HepG2 (cell line): ENCODE data around the gene PLXND1. TPM values are rescaled to one million over a fixed set of nuclear protein-coding genes. Genes with fewer than 3 reads are reported as not detected.
A peak's percentile ranks its signal among the peaks of the same experiment; 100 is the strongest.

Experiments
- ATAC-seq: fragments of 200-7000 bp; cut with Tn5 transposase; 3 replicates; pipeline ENCODE4 v1.9.1; 2020; ENCODE audit warnings: mild to moderate bottlenecking, moderate library complexity
- BruUV-seq: library from RNA; stranded (reverse); fragments of 400-500 nt; replicated peaks from 2 replicates; lab custom pipeline; 2021; lab: Mats Ljungman, UMichigan
- CTCF ChIA-PET: fragments of 300-600 bp; formaldehyde crosslinking; extraction: SDS; loops from one replicate; lab custom pipeline; 2021; ENCODE audit warnings: low total read pairs, inconsistent platforms, low intra/inter-chr PET ratio; lab: Yijun Ruan, JAX
- POLR2A ChIA-PET: fragments of 350-600 bp; sonication (Branson Sonifier 250); formaldehyde crosslinking; loops from one replicate; lab custom pipeline; 2020; ENCODE audit warnings: antibody characterized with exemption, inconsistent platforms; lab: Yijun Ruan, JAX
- DNase-seq: peaks from one replicate; pipeline ENCODE4 v3.0.0-alpha.2; 2015; ENCODE audit warnings: low spot score
- FAIRE-seq: peaks from 3 replicates; lab custom pipeline; 2011; peaks lifted over from hg19 to GRCh38; lab: Jason Lieb, UNC
- H2AFZ ChIP-seq: one replicate; pipeline ENCODE4 v1.6.1; 2011; ENCODE audit warnings: low read length, inconsistent platforms
- H3K27ac ChIP-seq: fragments of 300-600 bp; 3 replicates; pipeline ENCODE4 v1.8.0; 2011; ENCODE audit warnings: mixed run types, mild to moderate bottlenecking, mixed read lengths, low read length, inconsistent platforms; ENCODE audit not compliant: insufficient read depth; ENCODE audit errors: extremely low read length
- H3K27me3 ChIP-seq, 2 experiments: fragments of 200-600 bp in 1 of 2; 2 replicates in 1 of 2; 3 replicates in 1 of 2; pipeline versions ENCODE4 v1.6.0 to v1.8.0; 2011; ENCODE audit warnings: low read length in 2 of 2, mild to moderate bottlenecking in 2 of 2, moderate library complexity in 2 of 2, inconsistent platforms in 1 of 2; ENCODE audit not compliant: insufficient read depth in 2 of 2, control insufficient read depth in 1 of 2
- H3K36me3 ChIP-seq, 2 experiments: fragments of 200-600 bp in 1 of 2; replicated peaks in 1 of 2; 2 replicates in 1 of 2; 3 replicates in 1 of 2; pipeline versions ENCODE4 v1.5.1 to v1.8.0; 2011; ENCODE audit warnings: low read length in 2 of 2, inconsistent platforms in 1 of 2; ENCODE audit not compliant: insufficient read depth in 2 of 2, control insufficient read depth in 1 of 2
- H3K4me1 ChIP-seq: 2 replicates; pipeline ENCODE4 v1.5.1; 2012; ENCODE audit warnings: low read length, inconsistent platforms; ENCODE audit not compliant: insufficient read depth
- H3K4me2 ChIP-seq: 2 replicates; pipeline ENCODE4 v1.6.0; 2011; ENCODE audit warnings: low read depth, low read length, inconsistent platforms
- H3K4me3 ChIP-seq, 3 experiments: fragments of 200-600 bp in 1 of 3; sonication (generic), shearing (Covaris generic) in 1 of 3; replicated peaks in 1 of 3; 2 replicates each; pipeline ENCODE4 v1.5.1; 2011 to 2016; ENCODE audit warnings: low read length in 3 of 3, inconsistent platforms in 2 of 3, low read depth in 2 of 3, mild to moderate bottlenecking in 2 of 3, control low read depth in 1 of 3, mixed read lengths in 1 of 3; ENCODE audit not compliant: insufficient read depth in 1 of 3
- H3K79me2 ChIP-seq: one replicate; pipeline ENCODE4 v1.6.1; 2011; ENCODE audit warnings: low read length, inconsistent platforms; ENCODE audit not compliant: insufficient read depth
- H3K9ac ChIP-seq: 2 replicates; pipeline ENCODE4 v1.6.0; 2011; ENCODE audit warnings: mild to moderate bottlenecking, low read depth, low read length, inconsistent platforms; ENCODE audit not compliant: insufficient read depth
- H3K9me3 ChIP-seq: 2 replicates; pipeline ENCODE4 v1.5.1; 2012; ENCODE audit warnings: mild to moderate bottlenecking, low read length
- H4K20me1 ChIP-seq: 2 replicates; pipeline ENCODE4 v1.6.0; 2011; ENCODE audit warnings: inconsistent platforms, mild to moderate bottlenecking, low read length, moderate library complexity; ENCODE audit not compliant: insufficient read depth
- AGO2 ChIP-seq: fragments of 200-400 bp; formaldehyde crosslinking; optimal IDR thresholded peaks from 2 replicates; pipeline ENCODE3; 2017; ENCODE audit warnings: mild to moderate bottlenecking, low read depth, low read length, moderate library complexity
- CEBPB ChIP-seq: IDR thresholded peaks from 2 replicates; pipeline ENCODE4 v1.6.1; 2011; ENCODE audit warnings: low read depth, low read length, improper control_type of control experiment, borderline replicate concordance
- DDIT3 ChIP-seq: sonication (generic); formaldehyde crosslinking; IDR thresholded peaks from 2 replicates; pipeline ENCODE4 v1.4.0; 2020; ENCODE audit warnings: mild to moderate bottlenecking, missing genetic modification reagents
- DMAP1 ChIP-seq: IDR thresholded peaks from 2 replicates; pipeline ENCODE4 v1.6.1; 2016
- DMTF1 ChIP-seq: sonication (generic); formaldehyde crosslinking; IDR thresholded peaks from 2 replicates; pipeline ENCODE4 v1.4.0; 2020; ENCODE audit warnings: mild to moderate bottlenecking, missing genetic modification reagents
- EP300 ChIP-seq, 3 experiments: sonication (generic) in 1 of 3; formaldehyde crosslinking in 1 of 3; IDR thresholded peaks; 2 replicates each; pipeline versions ENCODE4 v1.5.1 to v1.6.1; 2011 to 2020; ENCODE audit warnings: low read depth in 2 of 3, low read length in 2 of 3, borderline replicate concordance in 1 of 3, improper control_type of control experiment in 1 of 3, mild to moderate bottlenecking in 1 of 3, missing genetic modification reagents in 1 of 3, moderate library complexity in 1 of 3
- FOXA3 ChIP-seq: IDR thresholded peaks from 2 replicates; pipeline ENCODE4 v1.6.1; 2016; ENCODE audit warnings: missing genetic modification reagents, missing compliant biosample characterization
- NONO ChIP-seq, 2 experiments: fragments of 450-650 bp in 1 of 2; sonication (generic) in 1 of 2; formaldehyde crosslinking in 1 of 2; IDR thresholded peaks in 1 of 2; conservative IDR thresholded peaks in 1 of 2; 2 replicates each; pipeline versions ENCODE4 v1.6.1 to v1.8.0; 2017 to 2022; ENCODE audit warnings: mild to moderate bottlenecking in 1 of 2, missing genetic modification reagents in 1 of 2, moderate library complexity in 1 of 2
- REL ChIP-seq: sonication (generic); formaldehyde crosslinking; conservative IDR thresholded peaks from 2 replicates; pipeline ENCODE4 v1.8.0; 2022; ENCODE audit warnings: mild to moderate bottlenecking, missing genetic modification reagents, moderate library complexity
- STAG1 ChIP-seq: sonication (generic); formaldehyde crosslinking; IDR thresholded peaks from 2 replicates; pipeline ENCODE4 v1.4.0; 2020; ENCODE audit warnings: missing genetic modification reagents
- ZEB1 ChIP-seq: IDR thresholded peaks from 2 replicates; pipeline ENCODE4 v1.6.1; 2012; ENCODE audit warnings: mild to moderate bottlenecking, low read depth, inconsistent platforms; ENCODE audit not compliant: insufficient replicate concordance
- WGBS: methylation state at CpG from one replicate; pipeline ENCODE4 v1.1.6; 2017; ENCODE audit warnings: low lambda C conversion rate; 5-methylcytosine and 5-hydroxymethylcytosine counted together
- in situ Hi-C: cut with HindIII; loops from 2 replicates; pipeline ENCODE4 v1.10.0; 2017; ENCODE audit warnings: low pct_unique_long_range_greater_than_20kb; ENCODE audit not compliant: extremely low pct_ligation_motif_present
- intact Hi-C: fragments of 100-400 bp; cut with micrococcal nuclease; formaldehyde crosslinking; loops from one replicate; pipeline ENCODE4 v1.10.0; 2022; ENCODE audit not compliant: unreplicated experiment
- polyA plus RNA-seq, 8 experiments: library from polyadenylated mRNA; depleted of rRNA in 3 of 8; stranded (reverse) in 7 of 8; unstranded in 1 of 8; fragments of >200 nt; fragmentation: Illumina TruSeq in 4 of 8; extraction: Trizol in 4 of 8; gene quantifications; 2 replicates each; pipeline versions ENCODE4 v1.2.1 to v1.2.3, GENCODE V29; 2011 to 2016; ENCODE audit warnings: low read depth in 4 of 8, missing spikeins in 1 of 8, mixed read lengths in 1 of 8; ENCODE audit not compliant: insufficient read depth in 1 of 8
- total RNA-seq, 5 experiments: library from RNA; depleted of rRNA; stranded (reverse); fragments of >200 nt; fragmentation: Illumina TruSeq; extraction: Trizol; gene quantifications; 2 replicates each; pipeline ENCODE4 v1.2.3, GENCODE V29; 2016; ENCODE audit warnings: low read depth in 1 of 5

PLXND1 gene
- total and polyA plus RNA-seq, 2 of the 13 experiments (the other 11 are each of a cell fraction or from before 2014, with no cell fraction given) = 15.9 to 42.0 TPM

- in situ Hi-C loops (no loop called here), intact Hi-C loops (no loop called here)
- no peaks in the 10 kb centered on the region for H3K9me3 ChIP-seq
- DNase-seq (no peak), ATAC-seq (no peak), FAIRE-seq (no peak)
- H3K79me2 ChIP-seq = peaks cover 60% of the 10 kb centered on the region
- H3K27me3 ChIP-seq = no peaks in the 10 kb centered on the region; a peak in 1 of 5 replicates
- peak overlapping the region; percentile 62 for H3K9ac ChIP-seq
- WGBS = 16% methylated on average over 10 of the region's 12 CpGs
- H2AFZ ChIP-seq = no peak overlapping the region
- peak overlapping the region; percentile 61 to 92 (median 91) for H3K4me3 ChIP-seq
- H4K20me1 ChIP-seq = peaks cover 40% of the 10 kb centered on the region
- TSS peak; percentile 63 for BruUV-seq
- TF ChIP-seq REL (CRISPR knock-in tag) (0 out of 2 replicates have a peak, but pooled peaks have one; percentile 12), DMTF1 (CRISPR knock-in tag) (no peak), FOXA3 (CRISPR knock-in tag) (no peak), ZEB1 (peak; percentile 95), DDIT3 (CRISPR knock-in tag) (no peak), CEBPB (no peak), DMAP1 (CRISPR knock-in tag) (no peak), EP300 (IDR thresholded peaks at IDR 0.05; ENCODE audit: low read depth in 2 of 2, low read length in 2 of 2) (no peak), EP300 (CRISPR knock-in tag; IDR thresholded peaks at IDR 0.05; ENCODE audit: borderline replicate concordance) (no peak), STAG1 (no peak), AGO2 (peak; percentile 33), NONO (IDR thresholded peaks at IDR 0.05) (no peak), NONO (CRISPR knock-in tag; conservative IDR thresholded peaks at IDR 0.05) (0 out of 2 replicates have a peak, but pooled peaks have one; percentile 39)
- H3K4me2 ChIP-seq = peak overlapping the region; percentile 99
- H3K4me1 ChIP-seq = peaks cover 74% of the 10 kb centered on the region
- ChIA-PET CTCF (no interaction called here), POLR2A (interaction anchor here (0.8 to 1.9 kb wide), 3 partner anchors 9 to 46 kb away, joined by 3 to 42 read pairs (median 8); no protein-coding TSS in a partner anchor)
- H3K27ac ChIP-seq = no peak overlapping the region
- H3K36me3 ChIP-seq = peaks cover 0 to 5% of the 10 kb centered on the region in 2 experiments; a peak in 2 of 5 replicates
Measured at GRCh38 chr3:129604767-129605166, 1.7 kb downstream of the PLXND1 start.
